SK-N-SH (cell line): Measurements from ENCODE around the gene SCAMP2.

Experiments
- CHD2 ChIP-seq: fragments of 150-350 bp; IDR thresholded peaks from 2 replicates; pipeline ENCODE4 v1.6.1; 2018; ENCODE audit warnings: low read length; ENCODE audit not compliant: partially characterized antibody
- SMC3 ChIP-seq: IDR thresholded peaks from 2 replicates; pipeline ENCODE4 v1.6.1; 2012; ENCODE audit warnings: low read depth, low read length, improper control_type of control experiment
- YY1 ChIP-seq: IDR thresholded peaks from 2 replicates; pipeline ENCODE4 v1.4.0; 2012; ENCODE audit warnings: low read depth, mild to moderate bottlenecking
- TF ChIP-seq, protein P1 (sequence below): fragments of 200-600 bp; sonication (generic); IDR thresholded peaks from 2 replicates; pipeline ENCODE4 v1.6.1; 2017; ENCODE audit warnings: antibody characterized with exemption, mild to moderate bottlenecking, moderate library complexity

DNA sequence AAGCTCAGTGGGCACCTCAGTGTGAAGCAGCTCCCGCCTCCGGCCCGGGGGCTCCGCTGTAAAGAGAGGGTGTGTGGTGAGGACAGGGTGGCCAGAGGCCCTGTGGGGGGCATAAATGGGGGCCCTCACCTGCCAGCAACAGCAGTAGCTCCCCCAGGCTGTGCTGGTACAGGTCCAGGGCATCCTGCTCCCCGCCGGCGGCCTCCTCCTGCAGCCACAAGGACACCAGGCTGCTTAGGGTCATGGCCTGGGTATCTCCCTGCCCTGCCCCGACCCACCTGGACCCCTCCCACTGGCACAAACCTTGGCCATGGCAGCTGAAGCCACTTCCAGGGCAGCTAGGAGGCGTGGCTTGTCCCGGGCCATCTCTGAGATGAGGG lies 35.0 kb downstream of the SCAMP2 start:
- TF ChIP-seq YY1 (no peak), SMC3 (no peak), CHD2 (no peak)
- TF ChIP-seq, protein P1, sequence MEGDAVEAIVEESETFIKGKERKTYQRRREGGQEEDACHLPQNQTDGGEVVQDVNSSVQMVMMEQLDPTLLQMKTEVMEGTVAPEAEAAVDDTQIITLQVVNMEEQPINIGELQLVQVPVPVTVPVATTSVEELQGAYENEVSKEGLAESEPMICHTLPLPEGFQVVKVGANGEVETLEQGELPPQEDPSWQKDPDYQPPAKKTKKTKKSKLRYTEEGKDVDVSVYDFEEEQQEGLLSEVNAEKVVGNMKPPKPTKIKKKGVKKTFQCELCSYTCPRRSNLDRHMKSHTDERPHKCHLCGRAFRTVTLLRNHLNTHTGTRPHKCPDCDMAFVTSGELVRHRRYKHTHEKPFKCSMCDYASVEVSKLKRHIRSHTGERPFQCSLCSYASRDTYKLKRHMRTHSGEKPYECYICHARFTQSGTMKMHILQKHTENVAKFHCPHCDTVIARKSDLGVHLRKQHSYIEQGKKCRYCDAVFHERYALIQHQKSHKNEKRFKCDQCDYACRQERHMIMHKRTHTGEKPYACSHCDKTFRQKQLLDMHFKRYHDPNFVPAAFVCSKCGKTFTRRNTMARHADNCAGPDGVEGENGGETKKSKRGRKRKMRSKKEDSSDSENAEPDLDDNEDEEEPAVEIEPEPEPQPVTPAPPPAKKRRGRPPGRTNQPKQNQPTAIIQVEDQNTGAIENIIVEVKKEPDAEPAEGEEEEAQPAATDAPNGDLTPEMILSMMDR: no peak
